GM21423 (cell line): ENCODE results near the gene SIN3B.
"Not testable (repeated sequence)": the region's sequence is repeated elsewhere in the genome, so short reads cannot be mapped to it uniquely, and the experiment has no call there.

Experiments used
- ATAC-seq: cut with Tn5 transposase; IDR thresholded peaks from one replicate; pipeline ENCODE4 v1.9.1; 2021; ENCODE audit warnings: mild to moderate bottlenecking, moderate library complexity; ENCODE audit not compliant: unreplicated experiment

SIN3B gene

GRCh38 chr19:16862826-16863415 is 33.7 kb downstream of the SIN3B start:
- ATAC-seq: no peak

- ATAC-seq: no peak
These were observed 38.0 kb downstream of the SIN3B start for GRCh38 chr19:16867211-16867610.

GRCh38 chr19:16868423-16869130 is 39.4 kb downstream of the SIN3B start:
- no peak for ATAC-seq

- ATAC-seq: no peak
These were observed 40.3 kb downstream of the SIN3B start for GRCh38 chr19:16869331-16869972.

GRCh38 chr19:16871871-16872270 is 42.7 kb downstream of the SIN3B start:
- ATAC-seq: no peak

- ATAC-seq: no peak
These were observed 43.5 kb downstream of the SIN3B start for GRCh38 chr19:16872728-16873127.

GRCh38 chr19:16873594-16873993 is 44.4 kb downstream of the SIN3B start:
- ATAC-seq: no peak

GRCh38 chr19:16874250-16874977 is 45.2 kb downstream of the SIN3B start:
- ATAC-seq: no peak

- ATAC-seq: not testable (repeated sequence)
These were observed 45.7 kb downstream of the SIN3B start for GRCh38 chr19:16874978-16875299.

GRCh38 chr19:16875584-16876555 is 46.7 kb downstream of the SIN3B start:
- ATAC-seq: no peak

- ATAC-seq: no peak
These were observed 47.7 kb downstream of the SIN3B start for GRCh38 chr19:16876904-16877361.

- no peak for ATAC-seq
These were observed 48.4 kb downstream of the SIN3B start for GRCh38 chr19:16877581-16877980.

- no peak for ATAC-seq
These were observed 49.2 kb downstream of the SIN3B start for GRCh38 chr19:16878181-16878965.

- ATAC-seq: no peak
These were observed 51.8 kb downstream of the SIN3B start for GRCh38 chr19:16880884-16881554.

GRCh38 chr19:16882146-16882545 is 52.9 kb downstream of the SIN3B start:
- no peak for ATAC-seq

- ATAC-seq: no peak
These were observed 54.3 kb downstream of the SIN3B start for GRCh38 chr19:16883522-16883921.

- ATAC-seq: no peak
These were observed 56.0 kb downstream of the SIN3B start for GRCh38 chr19:16885166-16885565.

GRCh38 chr19:16886305-16886880 is 57.2 kb downstream of the SIN3B start:
- ATAC-seq: no peak
